HepG2 (cell line): ENCODE measurements around the gene ADAMTS15. TPM values are rescaled to one million over a fixed set of nuclear protein-coding genes. Genes with fewer than 3 reads are reported as not detected.

ENCODE experiments used
- ATAC-seq: fragments of 200-7000 bp; cut with Tn5 transposase; 3 replicates; pipeline ENCODE4 v1.9.1; 2020; ENCODE audit warnings: mild to moderate bottlenecking, moderate library complexity
- BruUV-seq: library from RNA; stranded (reverse); fragments of 400-500 nt; replicated peaks from 2 replicates; lab custom pipeline; 2021; lab: Mats Ljungman, UMichigan
- CTCF ChIA-PET: fragments of 300-600 bp; formaldehyde crosslinking; extraction: SDS; loops from one replicate; lab custom pipeline; 2021; ENCODE audit warnings: low total read pairs, inconsistent platforms, low intra/inter-chr PET ratio; lab: Yijun Ruan, JAX
- POLR2A ChIA-PET: fragments of 350-600 bp; sonication (Branson Sonifier 250); formaldehyde crosslinking; loops from one replicate; lab custom pipeline; 2020; ENCODE audit warnings: antibody characterized with exemption, inconsistent platforms; lab: Yijun Ruan, JAX
- DNase-seq: peaks from one replicate; pipeline ENCODE4 v3.0.0-alpha.2; 2015; ENCODE audit warnings: low spot score
- FAIRE-seq: peaks from 3 replicates; lab custom pipeline; 2011; peaks lifted over from hg19 to GRCh38; lab: Jason Lieb, UNC
- H2AFZ ChIP-seq: one replicate; pipeline ENCODE4 v1.6.1; 2011; ENCODE audit warnings: low read length, inconsistent platforms
- H3K27ac ChIP-seq: fragments of 300-600 bp; 3 replicates; pipeline ENCODE4 v1.8.0; 2011; ENCODE audit warnings: mixed run types, mild to moderate bottlenecking, mixed read lengths, low read length, inconsistent platforms; ENCODE audit not compliant: insufficient read depth; ENCODE audit errors: extremely low read length
- H3K27me3 ChIP-seq, 2 experiments: fragments of 200-600 bp in 1 of 2; 2 replicates in 1 of 2; 3 replicates in 1 of 2; pipeline versions ENCODE4 v1.6.0 to v1.8.0; 2011; ENCODE audit warnings: low read length in 2 of 2, mild to moderate bottlenecking in 2 of 2, moderate library complexity in 2 of 2, inconsistent platforms in 1 of 2; ENCODE audit not compliant: insufficient read depth in 2 of 2, control insufficient read depth in 1 of 2
- H3K36me3 ChIP-seq, 2 experiments: fragments of 200-600 bp in 1 of 2; replicated peaks in 1 of 2; 2 replicates in 1 of 2; 3 replicates in 1 of 2; pipeline versions ENCODE4 v1.5.1 to v1.8.0; 2011; ENCODE audit warnings: low read length in 2 of 2, inconsistent platforms in 1 of 2; ENCODE audit not compliant: insufficient read depth in 2 of 2, control insufficient read depth in 1 of 2
- H3K4me1 ChIP-seq: 2 replicates; pipeline ENCODE4 v1.5.1; 2012; ENCODE audit warnings: low read length, inconsistent platforms; ENCODE audit not compliant: insufficient read depth
- H3K4me2 ChIP-seq: 2 replicates; pipeline ENCODE4 v1.6.0; 2011; ENCODE audit warnings: low read depth, low read length, inconsistent platforms
- H3K4me3 ChIP-seq, 3 experiments: fragments of 200-600 bp in 1 of 3; sonication (generic), shearing (Covaris generic) in 1 of 3; replicated peaks in 1 of 3; 2 replicates each; pipeline ENCODE4 v1.5.1; 2011 to 2016; ENCODE audit warnings: low read length in 3 of 3, inconsistent platforms in 2 of 3, low read depth in 2 of 3, mild to moderate bottlenecking in 2 of 3, control low read depth in 1 of 3, mixed read lengths in 1 of 3; ENCODE audit not compliant: insufficient read depth in 1 of 3
- H3K79me2 ChIP-seq: one replicate; pipeline ENCODE4 v1.6.1; 2011; ENCODE audit warnings: low read length, inconsistent platforms; ENCODE audit not compliant: insufficient read depth
- H3K9ac ChIP-seq: 2 replicates; pipeline ENCODE4 v1.6.0; 2011; ENCODE audit warnings: mild to moderate bottlenecking, low read depth, low read length, inconsistent platforms; ENCODE audit not compliant: insufficient read depth
- H3K9me3 ChIP-seq: 2 replicates; pipeline ENCODE4 v1.5.1; 2012; ENCODE audit warnings: mild to moderate bottlenecking, low read length
- H4K20me1 ChIP-seq: 2 replicates; pipeline ENCODE4 v1.6.0; 2011; ENCODE audit warnings: inconsistent platforms, mild to moderate bottlenecking, low read length, moderate library complexity; ENCODE audit not compliant: insufficient read depth
- ATF3 ChIP-seq: sonication (generic); formaldehyde crosslinking; IDR thresholded peaks from 2 replicates; pipeline ENCODE4 v1.4.0; 2020; ENCODE audit warnings: missing genetic modification reagents
- BCL6 ChIP-seq: IDR thresholded peaks from 2 replicates; pipeline ENCODE4 v1.6.1; 2016; ENCODE audit warnings: missing genetic modification reagents, missing compliant biosample characterization
- CAMTA2 ChIP-seq: sonication (generic); formaldehyde crosslinking; IDR thresholded peaks from 2 replicates; pipeline ENCODE4 v1.4.0; 2020; ENCODE audit warnings: mild to moderate bottlenecking, missing genetic modification reagents, borderline replicate concordance
- ETV6 ChIP-seq: sonication (generic); formaldehyde crosslinking; conservative IDR thresholded peaks from 2 replicates; pipeline ENCODE4 v1.4.0; 2020; ENCODE audit warnings: missing genetic modification reagents
- GPBP1L1 ChIP-seq: sonication (generic); formaldehyde crosslinking; IDR thresholded peaks from 2 replicates; pipeline ENCODE4 v1.5.0; 2020; ENCODE audit warnings: mild to moderate bottlenecking, missing genetic modification reagents
- KDM5B ChIP-seq: sonication (generic); formaldehyde crosslinking; IDR thresholded peaks from 2 replicates; pipeline ENCODE4 v1.4.0; 2020; ENCODE audit warnings: missing genetic modification reagents, mild to moderate bottlenecking, borderline replicate concordance
- MAFF ChIP-seq: IDR thresholded peaks from 2 replicates; pipeline ENCODE4 v1.6.1; 2011; ENCODE audit warnings: low read depth, low read length, improper control_type of control experiment
- PRMT3 ChIP-seq: sonication (generic); formaldehyde crosslinking; IDR thresholded peaks from 2 replicates; pipeline ENCODE4 v1.8.1; 2022; ENCODE audit warnings: low read depth, mild to moderate bottlenecking, moderate library complexity, missing genetic modification reagents, borderline replicate concordance
- STAT6 ChIP-seq: sonication (generic); formaldehyde crosslinking; IDR thresholded peaks from 2 replicates; pipeline ENCODE4 v1.4.0; 2020; ENCODE audit warnings: missing genetic modification reagents, mild to moderate bottlenecking, borderline replicate concordance
- ZBTB20 ChIP-seq: sonication (generic); formaldehyde crosslinking; IDR thresholded peaks from 2 replicates; pipeline ENCODE4 v1.8.1; 2023; ENCODE audit warnings: missing genetic modification reagents, low read depth, mild to moderate bottlenecking, borderline replicate concordance
- ZNF362 ChIP-seq: sonication (generic); formaldehyde crosslinking; IDR thresholded peaks from 2 replicates; pipeline ENCODE4 v1.4.0; 2020; ENCODE audit warnings: missing genetic modification reagents, mild to moderate bottlenecking, borderline replicate concordance
- ZNF782 ChIP-seq: sonication (generic); formaldehyde crosslinking; IDR thresholded peaks from 2 replicates; pipeline ENCODE4 v1.4.0; 2020; ENCODE audit warnings: missing genetic modification reagents, mild to moderate bottlenecking, borderline replicate concordance
- WGBS: methylation state at CpG from one replicate; pipeline ENCODE4 v1.1.6; 2017; ENCODE audit warnings: low lambda C conversion rate; 5-methylcytosine and 5-hydroxymethylcytosine counted together
- in situ Hi-C: cut with HindIII; loops from 2 replicates; pipeline ENCODE4 v1.10.0; 2017; ENCODE audit warnings: low pct_unique_long_range_greater_than_20kb; ENCODE audit not compliant: extremely low pct_ligation_motif_present
- intact Hi-C: fragments of 100-400 bp; cut with micrococcal nuclease; formaldehyde crosslinking; loops from one replicate; pipeline ENCODE4 v1.10.0; 2022; ENCODE audit not compliant: unreplicated experiment
- polyA plus RNA-seq, 8 experiments: library from polyadenylated mRNA; depleted of rRNA in 3 of 8; stranded (reverse) in 7 of 8; unstranded in 1 of 8; fragments of >200 nt; fragmentation: Illumina TruSeq in 4 of 8; extraction: Trizol in 4 of 8; gene quantifications; 2 replicates each; pipeline versions ENCODE4 v1.2.1 to v1.2.3, GENCODE V29; 2011 to 2016; ENCODE audit warnings: low read depth in 4 of 8, missing spikeins in 1 of 8, mixed read lengths in 1 of 8; ENCODE audit not compliant: insufficient read depth in 1 of 8
- total RNA-seq, 5 experiments: library from RNA; depleted of rRNA; stranded (reverse); fragments of >200 nt; fragmentation: Illumina TruSeq; extraction: Trizol; gene quantifications; 2 replicates each; pipeline ENCODE4 v1.2.3, GENCODE V29; 2016; ENCODE audit warnings: low read depth in 1 of 5

ADAMTS15 gene
- total and polyA plus RNA-seq, 2 of the 13 experiments (the other 11 are each of a cell fraction or from before 2014, with no cell fraction given): 0.01 to 0.02 TPM

- no peak for TF ChIP-seq GPBP1L1 (CRISPR knock-in tag)
- no peak for TF ChIP-seq CAMTA2
- no peak for TF ChIP-seq BCL6 (CRISPR knock-in tag)
Observed at GRCh38 chr11:130457623-130458409, 9.4 kb downstream of the ADAMTS15 start (continued).

- H3K9ac ChIP-seq: no peak overlapping the region
- no peak for FAIRE-seq
- no peaks in the 10 kb centered on the region for H3K36me3 ChIP-seq
- no peaks in the 10 kb centered on the region for H3K9me3 ChIP-seq
- ATAC-seq: no peak
- H3K4me3 ChIP-seq: no peak overlapping the region
- WGBS: 19% methylated on average over 4 of the region's 4 CpGs
- no peak overlapping the region for H3K27ac ChIP-seq
- in situ Hi-C loops (no loop called here), intact Hi-C loops (no loop called here)
- no peak overlapping the region for H3K4me2 ChIP-seq
- H3K27me3 ChIP-seq: peaks cover 5 to 53% of the 10 kb centered on the region in 2 experiments; a peak in 4 of 5 replicates
- BruUV-seq: no TSS peak
- H3K4me1 ChIP-seq: peaks cover 7% of the 10 kb centered on the region; the same call in 1 of the 2 replicates
- ChIA-PET CTCF (no interaction called here), POLR2A (no interaction called here)
- DNase-seq: no peak
- H2AFZ ChIP-seq: no peak overlapping the region
- no peaks in the 10 kb centered on the region for H3K79me2 ChIP-seq
- TF ChIP-seq ETV6 (no peak), STAT6 (CRISPR knock-in tag) (no peak), ZBTB20 (no peak), ZNF782 (CRISPR knock-in tag) (no peak), KDM5B (no peak), PRMT3 (CRISPR knock-in tag) (no peak), ATF3 (CRISPR knock-in tag) (no peak), ZNF362 (CRISPR knock-in tag) (no peak), MAFF (no peak)
- H4K20me1 ChIP-seq: no peaks in the 10 kb centered on the region
Observed at GRCh38 chr11:130458410-130458729, 9.9 kb downstream of the ADAMTS15 start.
